HL-60 (cell line): ENCODE results near the gene COL2A1.

Source experiments
- GABPA ChIP-seq: IDR thresholded peaks from 2 replicates; pipeline ENCODE4 v1.6.1; 2012; ENCODE audit warnings: low read depth
- POLR2AphosphoS5 ChIP-seq: IDR thresholded peaks from 2 replicates; pipeline ENCODE4 v1.6.1; 2012; ENCODE audit warnings: low read depth
- SPI1 ChIP-seq: IDR thresholded peaks from 2 replicates; pipeline ENCODE4 v1.6.1; 2012; ENCODE audit warnings: low read depth, mild to moderate bottlenecking, borderline replicate concordance
- TF ChIP-seq, protein P1 (sequence below): IDR thresholded peaks from one replicate; pipeline ENCODE4 v1.5.1; 2011; ENCODE audit warnings: low read length, control low read depth, inconsistent platforms; ENCODE audit not compliant: insufficient read depth
- TF ChIP-seq, protein P2 (sequence below): IDR thresholded peaks from 2 replicates; pipeline ENCODE4 v1.6.1; 2012; ENCODE audit warnings: low read depth; ENCODE audit not compliant: insufficient replicate concordance

DNA sequence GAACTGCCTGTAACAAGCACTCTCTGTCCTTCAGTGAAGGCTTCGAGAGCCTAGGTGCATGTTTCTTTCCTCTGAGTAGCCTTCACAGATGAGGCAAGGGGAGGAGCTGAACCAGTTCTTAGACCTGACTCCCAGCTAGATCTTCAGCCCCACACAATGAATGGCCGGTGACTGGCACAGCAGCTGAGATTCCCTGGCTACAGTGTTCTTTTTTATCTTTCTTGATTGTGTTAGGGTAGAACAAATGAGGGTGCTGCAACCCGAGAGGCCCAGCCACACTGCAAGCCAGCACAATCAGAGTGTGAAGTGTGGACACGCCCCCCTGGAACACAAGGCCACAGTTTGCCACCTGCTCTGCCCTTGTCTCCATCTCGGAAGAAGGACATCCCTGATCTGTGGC, 19.1 kb upstream of the COL2A1 start:
- TF ChIP-seq, protein P1, sequence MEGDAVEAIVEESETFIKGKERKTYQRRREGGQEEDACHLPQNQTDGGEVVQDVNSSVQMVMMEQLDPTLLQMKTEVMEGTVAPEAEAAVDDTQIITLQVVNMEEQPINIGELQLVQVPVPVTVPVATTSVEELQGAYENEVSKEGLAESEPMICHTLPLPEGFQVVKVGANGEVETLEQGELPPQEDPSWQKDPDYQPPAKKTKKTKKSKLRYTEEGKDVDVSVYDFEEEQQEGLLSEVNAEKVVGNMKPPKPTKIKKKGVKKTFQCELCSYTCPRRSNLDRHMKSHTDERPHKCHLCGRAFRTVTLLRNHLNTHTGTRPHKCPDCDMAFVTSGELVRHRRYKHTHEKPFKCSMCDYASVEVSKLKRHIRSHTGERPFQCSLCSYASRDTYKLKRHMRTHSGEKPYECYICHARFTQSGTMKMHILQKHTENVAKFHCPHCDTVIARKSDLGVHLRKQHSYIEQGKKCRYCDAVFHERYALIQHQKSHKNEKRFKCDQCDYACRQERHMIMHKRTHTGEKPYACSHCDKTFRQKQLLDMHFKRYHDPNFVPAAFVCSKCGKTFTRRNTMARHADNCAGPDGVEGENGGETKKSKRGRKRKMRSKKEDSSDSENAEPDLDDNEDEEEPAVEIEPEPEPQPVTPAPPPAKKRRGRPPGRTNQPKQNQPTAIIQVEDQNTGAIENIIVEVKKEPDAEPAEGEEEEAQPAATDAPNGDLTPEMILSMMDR = no peak
- TF ChIP-seq POLR2AphosphoS5 (no peak), GABPA (no peak), SPI1 (no peak)
- TF ChIP-seq, protein P2, sequence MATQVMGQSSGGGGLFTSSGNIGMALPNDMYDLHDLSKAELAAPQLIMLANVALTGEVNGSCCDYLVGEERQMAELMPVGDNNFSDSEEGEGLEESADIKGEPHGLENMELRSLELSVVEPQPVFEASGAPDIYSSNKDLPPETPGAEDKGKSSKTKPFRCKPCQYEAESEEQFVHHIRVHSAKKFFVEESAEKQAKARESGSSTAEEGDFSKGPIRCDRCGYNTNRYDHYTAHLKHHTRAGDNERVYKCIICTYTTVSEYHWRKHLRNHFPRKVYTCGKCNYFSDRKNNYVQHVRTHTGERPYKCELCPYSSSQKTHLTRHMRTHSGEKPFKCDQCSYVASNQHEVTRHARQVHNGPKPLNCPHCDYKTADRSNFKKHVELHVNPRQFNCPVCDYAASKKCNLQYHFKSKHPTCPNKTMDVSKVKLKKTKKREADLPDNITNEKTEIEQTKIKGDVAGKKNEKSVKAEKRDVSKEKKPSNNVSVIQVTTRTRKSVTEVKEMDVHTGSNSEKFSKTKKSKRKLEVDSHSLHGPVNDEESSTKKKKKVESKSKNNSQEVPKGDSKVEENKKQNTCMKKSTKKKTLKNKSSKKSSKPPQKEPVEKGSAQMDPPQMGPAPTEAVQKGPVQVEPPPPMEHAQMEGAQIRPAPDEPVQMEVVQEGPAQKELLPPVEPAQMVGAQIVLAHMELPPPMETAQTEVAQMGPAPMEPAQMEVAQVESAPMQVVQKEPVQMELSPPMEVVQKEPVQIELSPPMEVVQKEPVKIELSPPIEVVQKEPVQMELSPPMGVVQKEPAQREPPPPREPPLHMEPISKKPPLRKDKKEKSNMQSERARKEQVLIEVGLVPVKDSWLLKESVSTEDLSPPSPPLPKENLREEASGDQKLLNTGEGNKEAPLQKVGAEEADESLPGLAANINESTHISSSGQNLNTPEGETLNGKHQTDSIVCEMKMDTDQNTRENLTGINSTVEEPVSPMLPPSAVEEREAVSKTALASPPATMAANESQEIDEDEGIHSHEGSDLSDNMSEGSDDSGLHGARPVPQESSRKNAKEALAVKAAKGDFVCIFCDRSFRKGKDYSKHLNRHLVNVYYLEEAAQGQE = no peak
